Endothelial cell of umbilical vein (primary cell): ENCODE measurements around the gene MBD6. TPM values are rescaled to one million over a fixed set of nuclear protein-coding genes. Genes with fewer than 3 reads are reported as not detected.

Experiments
- BruUV-seq: library from RNA; stranded (reverse); fragments of 400-500 nt; replicated peaks from 2 replicates; lab custom pipeline; 2021; lab: Mats Ljungman, UMichigan
- CTCF ChIA-PET: fragments of 300-600, 350-600 bp; sonication (Branson Sonifier 250); formaldehyde crosslinking; loops from one replicate; lab custom pipeline; 2021; ENCODE audit warnings: antibody characterized with exemption, inconsistent platforms; lab: Charles Lee
- POLR2A ChIA-PET: fragments of 300-600, 350-600 bp; sonication (Branson Sonifier 250); formaldehyde crosslinking; loops from one replicate; lab custom pipeline; 2021; ENCODE audit warnings: antibody characterized with exemption, inconsistent platforms; lab: Charles Lee
- DNase-seq: peaks from one replicate; pipeline ENCODE4 v3.0.0-alpha.2; 2011; ENCODE audit warnings: low read depth, low spot score
- FAIRE-seq: peaks from 2 replicates; lab custom pipeline; 2011; peaks lifted over from hg19 to GRCh38; lab: Jason Lieb, UNC
- H2AFZ ChIP-seq: 2 replicates; pipeline ENCODE4 v1.6.0; 2012; ENCODE audit warnings: low read depth, low read length, control low read depth, inconsistent platforms
- H3K27ac ChIP-seq: 2 replicates; pipeline ENCODE4 v1.5.1; 2011; ENCODE audit warnings: low read depth, mild to moderate bottlenecking, control low read depth, low read length, moderate library complexity; ENCODE audit not compliant: insufficient read depth
- H3K27me3 ChIP-seq, 2 experiments: 2 replicates each; pipeline versions ENCODE4 v1.6.0 to v1.6.1; 2011; ENCODE audit warnings: low read length in 2 of 2, mixed read lengths in 1 of 2; ENCODE audit not compliant: control insufficient read depth in 2 of 2, insufficient read depth in 2 of 2
- H3K36me3 ChIP-seq, 2 experiments: 2 replicates in 1 of 2; 3 replicates in 1 of 2; pipeline ENCODE4 v1.5.1; 2011; ENCODE audit warnings: low read length in 2 of 2, mild to moderate bottlenecking in 1 of 2, moderate library complexity in 1 of 2; ENCODE audit not compliant: control insufficient read depth in 2 of 2, insufficient read depth in 2 of 2; ENCODE audit errors: extremely low read depth in 1 of 2
- H3K4me1 ChIP-seq: 3 replicates; pipeline ENCODE4 v1.5.1; 2011; ENCODE audit warnings: mild to moderate bottlenecking, low read length; ENCODE audit not compliant: control insufficient read depth, insufficient read depth; ENCODE audit errors: extremely low read depth
- H3K4me2 ChIP-seq: 2 replicates; pipeline ENCODE4 v1.6.1; 2011; ENCODE audit warnings: low read length, control low read depth, mixed read lengths; ENCODE audit not compliant: insufficient read depth
- H3K4me3 ChIP-seq, 3 experiments: fragments of 200-600 bp in 1 of 3; sonication (generic), shearing (Covaris generic) in 1 of 3; replicated peaks in 1 of 3; 2 replicates each; pipeline ENCODE4 v1.5.1; 2011 to 2016; ENCODE audit warnings: control low read depth in 3 of 3, low read length in 3 of 3, mild to moderate bottlenecking in 2 of 3, inconsistent platforms in 1 of 3, low read depth in 1 of 3, moderate library complexity in 1 of 3; ENCODE audit not compliant: insufficient read depth in 1 of 3
- H3K79me2 ChIP-seq: 2 replicates; pipeline ENCODE4 v1.6.0; 2012; ENCODE audit warnings: low read length, inconsistent platforms; ENCODE audit not compliant: control insufficient read depth, insufficient read depth
- H3K9ac ChIP-seq: replicated peaks from 2 replicates; pipeline ENCODE3; 2011; ENCODE audit warnings: low read length, control low read depth; ENCODE audit not compliant: insufficient read depth; ENCODE audit errors: extremely low read depth
- H3K9me1 ChIP-seq: replicated peaks from 3 replicates; pipeline ENCODE4 v1.6.0; 2011; ENCODE audit warnings: mild to moderate bottlenecking, low read length; ENCODE audit not compliant: control insufficient read depth, insufficient read depth; ENCODE audit errors: extremely low read depth
- H3K9me3 ChIP-seq: replicated peaks from 2 replicates; pipeline ENCODE4 v1.5.1; 2012; ENCODE audit warnings: low read length, inconsistent platforms; ENCODE audit not compliant: control insufficient read depth, insufficient read depth
- H4K20me1 ChIP-seq: replicated peaks from 2 replicates; pipeline ENCODE3; 2011; ENCODE audit warnings: mild to moderate bottlenecking, low read length; ENCODE audit not compliant: control insufficient read depth, insufficient read depth; ENCODE audit errors: extremely low read depth
- EZH2 ChIP-seq: IDR thresholded peaks from 2 replicates; pipeline ENCODE4 v1.6.1; 2012; ENCODE audit warnings: borderline replicate concordance, low read depth, mild to moderate bottlenecking, moderate library complexity, low read length, inconsistent platforms; ENCODE audit not compliant: severe bottlenecking
- FOS ChIP-seq: IDR thresholded peaks from 2 replicates; pipeline ENCODE4 v1.6.1; 2011; ENCODE audit warnings: mild to moderate bottlenecking, low read length, moderate library complexity, borderline replicate concordance; ENCODE audit not compliant: insufficient read depth
- GATA2 ChIP-seq: IDR thresholded peaks from 2 replicates; pipeline ENCODE4 v1.7.0; 2011; ENCODE audit warnings: low read depth, mild to moderate bottlenecking, moderate library complexity, mixed read lengths, low read length; ENCODE audit not compliant: insufficient read length, insufficient read depth
- JUN ChIP-seq: IDR thresholded peaks from 2 replicates; pipeline ENCODE4 v1.6.1; 2011; ENCODE audit warnings: borderline replicate concordance, low read depth; ENCODE audit not compliant: insufficient read length, insufficient read depth
- MYC ChIP-seq: IDR thresholded peaks from one replicate; pipeline ENCODE4 v1.6.1; 2011; ENCODE audit warnings: mild to moderate bottlenecking, low read depth, low read length
- POLR2A ChIP-seq: IDR thresholded peaks from 2 replicates; pipeline ENCODE4 v1.6.1; 2012; ENCODE audit warnings: low read depth, mild to moderate bottlenecking, control low read depth, low read length
- POLR2AphosphoS5 ChIP-seq: IDR thresholded peaks from 2 replicates; pipeline ENCODE4 v1.6.1; 2012; ENCODE audit warnings: low read depth, mild to moderate bottlenecking, control low read depth, low read length, moderate library complexity; ENCODE audit not compliant: insufficient read depth
- dilution Hi-C: fragments of 300-500 bp; cut with MboI; formaldehyde crosslinking; loops from one replicate; pipeline ENCODE4 v1.15.0; 2019; ENCODE audit warnings: low sequenced_read_pairs; ENCODE audit not compliant: extremely low pct_ligation_motif_present
- intact Hi-C: fragments of 100-400 bp; cut with micrococcal nuclease; formaldehyde crosslinking; loops from one replicate; pipeline ENCODE4 v1.10.0; 2022
- polyA plus RNA-seq, 4 experiments: library from polyadenylated mRNA; depleted of rRNA in 3 of 4; stranded (reverse) in 3 of 4; unstranded in 1 of 4; fragments of >200 nt; gene quantifications; 2 replicates each; pipeline versions ENCODE4 v1.2.1 to v1.2.3, GENCODE V29; 2011 to 2012; ENCODE audit warnings: missing spikeins in 1 of 4
- total RNA-seq: library from RNA; stranded (reverse); gene quantifications from 2 replicates; pipeline ENCODE4 v1.2.3, GENCODE V29; 2021
- TF ChIP-seq, protein P1 (sequence below), 2 donors: IDR thresholded peaks; 1 replicate in 1 of 2; 2 replicates in 1 of 2; pipeline ENCODE4 v1.5.1; 2011; ENCODE audit warnings: low read length in 2 of 2, mild to moderate bottlenecking in 2 of 2, moderate library complexity in 2 of 2, control low read depth in 1 of 2, inconsistent platforms in 1 of 2, low read depth in 1 of 2; ENCODE audit not compliant: insufficient read depth in 1 of 2; ENCODE audit errors: extremely low read depth in 1 of 2
- TF ChIP-seq, protein P2 (sequence below): IDR thresholded peaks from 2 replicates; pipeline ENCODE4 v1.6.1; 2011; ENCODE audit not compliant: insufficient read depth, insufficient read length

The MBD6 gene
- total and polyA plus RNA-seq, 2 donors (not counting 3 experiments of a cell fraction or from before 2014, with no cell fraction given) = 10.6 to 95.2 TPM

DNA sequence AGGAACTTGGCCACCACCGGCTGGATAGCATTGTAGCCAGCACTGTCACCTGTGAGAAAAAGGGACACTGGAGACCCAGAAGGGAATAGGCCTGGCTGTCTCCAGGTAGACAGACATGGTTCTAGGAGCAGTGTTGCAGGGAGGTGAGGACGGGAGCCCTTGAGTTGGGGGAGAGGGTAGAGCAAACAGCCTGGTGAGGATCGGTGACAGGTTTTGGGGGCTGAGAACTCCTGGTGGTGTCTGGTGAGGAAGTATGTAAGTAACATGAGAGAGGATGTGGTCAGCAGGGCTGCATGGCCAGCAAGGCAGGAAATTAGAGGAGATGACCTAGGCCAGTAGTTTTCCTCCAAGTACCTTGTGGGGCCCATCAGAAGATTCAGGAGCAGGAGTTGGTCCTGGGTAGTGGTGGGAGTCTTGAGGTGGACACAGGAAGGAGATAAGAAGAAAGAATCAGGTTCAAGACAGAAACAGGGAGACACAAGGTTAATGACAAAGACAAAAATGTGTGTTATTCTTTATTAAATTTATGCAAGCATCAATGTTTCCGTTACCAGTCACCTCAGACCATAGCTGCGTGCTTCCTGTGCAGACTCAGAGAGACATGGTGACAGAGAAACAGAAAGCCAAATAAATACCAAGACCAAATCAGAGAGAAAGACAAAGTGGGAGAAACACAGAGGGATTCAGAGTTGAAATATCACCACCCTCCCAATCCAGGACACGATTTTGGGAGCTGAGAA, 43.1 kb upstream of the MBD6 start, which contains the start of gene ARHGAP9:
Gene ARHGAP9, minus strand, starts transcription at position 491 of the 740 bp plus-strand sequence. Its CDS starts 460 bp downstream, at position 31.
- H3K4me1 ChIP-seq = peaks cover 12% of the 10 kb centered on the region
- TF ChIP-seq, protein P1, sequence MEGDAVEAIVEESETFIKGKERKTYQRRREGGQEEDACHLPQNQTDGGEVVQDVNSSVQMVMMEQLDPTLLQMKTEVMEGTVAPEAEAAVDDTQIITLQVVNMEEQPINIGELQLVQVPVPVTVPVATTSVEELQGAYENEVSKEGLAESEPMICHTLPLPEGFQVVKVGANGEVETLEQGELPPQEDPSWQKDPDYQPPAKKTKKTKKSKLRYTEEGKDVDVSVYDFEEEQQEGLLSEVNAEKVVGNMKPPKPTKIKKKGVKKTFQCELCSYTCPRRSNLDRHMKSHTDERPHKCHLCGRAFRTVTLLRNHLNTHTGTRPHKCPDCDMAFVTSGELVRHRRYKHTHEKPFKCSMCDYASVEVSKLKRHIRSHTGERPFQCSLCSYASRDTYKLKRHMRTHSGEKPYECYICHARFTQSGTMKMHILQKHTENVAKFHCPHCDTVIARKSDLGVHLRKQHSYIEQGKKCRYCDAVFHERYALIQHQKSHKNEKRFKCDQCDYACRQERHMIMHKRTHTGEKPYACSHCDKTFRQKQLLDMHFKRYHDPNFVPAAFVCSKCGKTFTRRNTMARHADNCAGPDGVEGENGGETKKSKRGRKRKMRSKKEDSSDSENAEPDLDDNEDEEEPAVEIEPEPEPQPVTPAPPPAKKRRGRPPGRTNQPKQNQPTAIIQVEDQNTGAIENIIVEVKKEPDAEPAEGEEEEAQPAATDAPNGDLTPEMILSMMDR (IDR thresholded peaks at IDR 0.05; ENCODE audit: extremely low read depth in 1 of 2, insufficient read depth in 1 of 2, low read depth in 1 of 2, low read length in 2 of 2) = no peak
- no peak for TF ChIP-seq JUN
- TF ChIP-seq GATA2 = no peak
- no peak for TF ChIP-seq POLR2AphosphoS5
- TF ChIP-seq FOS = no peak
- TF ChIP-seq MYC = no peak
- no peak for TF ChIP-seq EZH2
- TF ChIP-seq, protein P2, sequence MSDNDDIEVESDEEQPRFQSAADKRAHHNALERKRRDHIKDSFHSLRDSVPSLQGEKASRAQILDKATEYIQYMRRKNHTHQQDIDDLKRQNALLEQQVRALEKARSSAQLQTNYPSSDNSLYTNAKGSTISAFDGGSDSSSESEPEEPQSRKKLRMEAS = no peak
- no peak for TF ChIP-seq POLR2A
- no peak within 1 kb of the TSS for H3K27ac ChIP-seq
- H3K4me3 ChIP-seq = no peak within 1 kb of the TSS
- H3K4me2 ChIP-seq = no peak within 1 kb of the TSS
- H3K27me3 ChIP-seq = peaks cover 30 to 35% of the 10 kb centered on the region in 2 experiments
- dilution Hi-C loops = no loop called here
- FAIRE-seq (peak; percentile 58), DNase-seq (no peak)
- no peaks in the 10 kb centered on the region for H4K20me1 ChIP-seq
- H3K9ac ChIP-seq = no peak within 1 kb of the TSS
- H3K79me2 ChIP-seq = no peaks in the 10 kb centered on the region
- intact Hi-C loops = no loop called here
- H3K9me1 ChIP-seq = no peaks in the 10 kb centered on the region
- H3K9me3 ChIP-seq = no peaks in the 10 kb centered on the region
- no TSS peak for BruUV-seq
- peak within 1 kb of the TSS; percentile 73 for H2AFZ ChIP-seq
- ChIA-PET POLR2A (no interaction called here), CTCF (interaction anchor here (1.3 kb wide), 1 partner anchor 21 kb away, joined by 7 read pairs; no protein-coding TSS in a partner anchor)
- H3K36me3 ChIP-seq = no peaks in the 10 kb centered on the region
